ENCODE data around the gene EXOSC5.

- TF ChIP-seq CTCF (IDR thresholded peaks at IDR 0.05) (no peak), POLR2A (IDR thresholded peaks at IDR 0.05) (peak; percentile 48 to 82)
Measured at GRCh38 chr19:41363753-41364523, 33.2 kb downstream of the EXOSC5 start, which contains the start of gene B9D2.
